Measurements from ENCODE around the gene DCST2.

- TF ChIP-seq ZNF324 (CRISPR knock-in tag; IDR thresholded peaks at IDR 0.05) (no peak), CHD1 (IDR thresholded peaks at IDR 0.05; ENCODE audit: low read length) (no peak), CTCF (IDR thresholded peaks at IDR 0.05 in 2 of 3, conservative IDR thresholded peaks at IDR 0.05 in 1 of 3; ENCODE audit: insufficient read depth in 2 of 3, low read depth in 1 of 3, low read length in 3 of 3) (peak; percentile 76 to 92 (median 84)), MAFG (tag; conservative IDR thresholded peaks at IDR 0.05) (no peak), ATF3 (IDR thresholded peaks at IDR 0.05) (peak; percentile 73), ATF3 (CRISPR knock-in tag; conservative IDR thresholded peaks at IDR 0.05) (no peak), MTF1 (CRISPR knock-in tag; IDR thresholded peaks at IDR 0.05; ENCODE audit: borderline replicate concordance) (no peak)
Observed at GRCh38 chr1:155044812-155045657, 11.5 kb upstream of the DCST2 start.

Measured in K562 (cell line).